ENCODE measurements around the gene AP2M1. TPM values are rescaled to one million over a fixed set of nuclear protein-coding genes. Genes with fewer than 3 reads are reported as not detected.
A peak's percentile ranks its signal among the peaks of the same experiment; 100 is the strongest.

The AP2M1 gene
- total and polyA plus RNA-seq, 2 of the 13 experiments (the other 11 are each of a cell fraction or from before 2014, with no cell fraction given), result 126 to 146 TPM

DNA sequence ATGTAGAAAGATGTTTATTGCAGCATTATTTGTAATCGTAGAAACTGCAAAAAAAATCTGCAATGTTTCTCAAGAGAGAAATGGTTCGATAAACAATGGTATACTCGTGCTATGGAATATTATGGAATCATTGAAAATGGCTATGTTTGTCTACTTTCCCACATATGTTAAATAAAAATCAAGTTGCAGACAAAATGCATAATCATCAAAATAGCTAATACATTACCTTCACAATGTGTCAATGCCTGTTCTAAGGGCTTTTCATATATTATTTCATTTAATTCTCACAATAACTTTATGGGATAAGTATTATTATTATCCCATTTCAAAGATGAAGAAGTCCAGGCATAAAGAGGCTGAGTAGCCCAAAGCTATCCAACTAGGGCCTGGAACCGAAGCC is 41.7 kb upstream of the AP2M1 start:
- H2AFZ ChIP-seq (ENCODE audit: low read length), result no peak overlapping the region
- no peak overlapping the region for H3K9ac ChIP-seq (ENCODE audit: insufficient read depth, low read depth, low read length)
- in situ Hi-C loops (cut with HindIII; ENCODE audit: extremely low pct_ligation_motif_present, low pct_unique_long_range_greater_than_20kb), result loop anchor here (25.0 kb wide), 1 partner anchor 246 kb away; the partner anchor contains the start of gene PARL
- FAIRE-seq (no peak), ATAC-seq (no peak), DNase-seq (ENCODE audit: low spot score) (no peak)
- H3K27me3 ChIP-seq (ENCODE audit: control insufficient read depth in 1 of 2, insufficient read depth in 2 of 2, low read length in 2 of 2), result no peaks in the 10 kb centered on the region; a peak in 1 of 5 replicates
- no TSS peak for BruUV-seq (replicated peaks)
- H3K27ac ChIP-seq (ENCODE audit: extremely low read length, insufficient read depth, low read length), result no peak overlapping the region
- intact Hi-C loops (cut with micrococcal nuclease; ENCODE audit: unreplicated experiment), result loop anchor here (5.0 kb wide), 1 partner anchor 91 kb away; no protein-coding TSS in a partner anchor
- no peaks in the 10 kb centered on the region for H4K20me1 ChIP-seq (ENCODE audit: insufficient read depth, low read length)
- H3K4me2 ChIP-seq (ENCODE audit: low read depth, low read length), result no peak overlapping the region
- no peak overlapping the region for H3K4me3 ChIP-seq (replicated peaks in 1 of 3; ENCODE audit: insufficient read depth in 1 of 3, low read depth in 2 of 3, low read length in 3 of 3)
- no peak for TF ChIP-seq PHF5A (CRISPR knock-in tag; IDR thresholded peaks at IDR 0.05; ENCODE audit: low read depth, unreplicated experiment)
- TF ChIP-seq ZNF143 (CRISPR knock-in tag; IDR thresholded peaks at IDR 0.05), result no peak
- TF ChIP-seq, protein P1, sequence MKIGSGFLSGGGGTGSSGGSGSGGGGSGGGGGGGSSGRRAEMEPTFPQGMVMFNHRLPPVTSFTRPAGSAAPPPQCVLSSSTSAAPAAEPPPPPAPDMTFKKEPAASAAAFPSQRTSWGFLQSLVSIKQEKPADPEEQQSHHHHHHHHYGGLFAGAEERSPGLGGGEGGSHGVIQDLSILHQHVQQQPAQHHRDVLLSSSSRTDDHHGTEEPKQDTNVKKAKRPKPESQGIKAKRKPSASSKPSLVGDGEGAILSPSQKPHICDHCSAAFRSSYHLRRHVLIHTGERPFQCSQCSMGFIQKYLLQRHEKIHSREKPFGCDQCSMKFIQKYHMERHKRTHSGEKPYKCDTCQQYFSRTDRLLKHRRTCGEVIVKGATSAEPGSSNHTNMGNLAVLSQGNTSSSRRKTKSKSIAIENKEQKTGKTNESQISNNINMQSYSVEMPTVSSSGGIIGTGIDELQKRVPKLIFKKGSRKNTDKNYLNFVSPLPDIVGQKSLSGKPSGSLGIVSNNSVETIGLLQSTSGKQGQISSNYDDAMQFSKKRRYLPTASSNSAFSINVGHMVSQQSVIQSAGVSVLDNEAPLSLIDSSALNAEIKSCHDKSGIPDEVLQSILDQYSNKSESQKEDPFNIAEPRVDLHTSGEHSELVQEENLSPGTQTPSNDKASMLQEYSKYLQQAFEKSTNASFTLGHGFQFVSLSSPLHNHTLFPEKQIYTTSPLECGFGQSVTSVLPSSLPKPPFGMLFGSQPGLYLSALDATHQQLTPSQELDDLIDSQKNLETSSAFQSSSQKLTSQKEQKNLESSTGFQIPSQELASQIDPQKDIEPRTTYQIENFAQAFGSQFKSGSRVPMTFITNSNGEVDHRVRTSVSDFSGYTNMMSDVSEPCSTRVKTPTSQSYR (CRISPR knock-in tag; IDR thresholded peaks at IDR 0.05; ENCODE audit: borderline replicate concordance), result no peak
- 0 out of 2 replicates have a peak, but pooled peaks have one; percentile 22 for TF ChIP-seq ZNF629 (CRISPR knock-in tag; conservative IDR thresholded peaks at IDR 0.05)
- TF ChIP-seq MAFF (IDR thresholded peaks at IDR 0.05; ENCODE audit: low read depth, low read length), result peak; percentile 87
- TF ChIP-seq MAFK (conservative IDR thresholded peaks at IDR 0.05 in 1 of 2, IDR thresholded peaks at IDR 0.05 in 1 of 2; ENCODE audit: low read length in 2 of 2), result peak; percentile 89 to 90
- POLR2A ChIA-PET, result no interaction called here
- peaks cover 28% of the 10 kb centered on the region for H3K79me2 ChIP-seq (ENCODE audit: insufficient read depth, low read length)
- WGBS (ENCODE audit: low lambda C conversion rate), result 92% methylated on average over 4 of the region's 4 CpGs
- peaks cover 23% of the 10 kb centered on the region for H3K4me1 ChIP-seq (ENCODE audit: insufficient read depth, low read length)
- peaks cover 1 to 5% of the 10 kb centered on the region in 2 experiments; a peak in 3 of 5 replicates for H3K36me3 ChIP-seq (replicated peaks in 1 of 2; ENCODE audit: control insufficient read depth in 1 of 2, insufficient read depth in 2 of 2, low read length in 2 of 2)
- H3K9me3 ChIP-seq (ENCODE audit: low read length), result no peaks in the 10 kb centered on the region
- CTCF ChIA-PET (ENCODE audit: low intra/inter-chr PET ratio, low total read pairs), result no interaction called here
